OCI-LY7 (cell line): Measurements from ENCODE around the gene RRP12. TPM values are rescaled to one million over a fixed set of nuclear protein-coding genes. Genes with fewer than 3 reads are reported as not detected.

ENCODE experiments used
- BruUV-seq: library from RNA; stranded (reverse); fragments of 400-500 nt; replicated peaks from 2 replicates; lab custom pipeline; 2021; lab: Mats Ljungman, UMichigan
- CTCF ChIA-PET: fragments of 300-600 bp; sonication (Branson Sonifier 250); formaldehyde crosslinking; loops from one replicate; lab custom pipeline; 2022; ENCODE audit warnings: antibody characterized with exemption; ENCODE audit not compliant: unreplicated experiment; lab: Charles Lee
- POLR2A ChIA-PET: fragments of 300-600 bp; sonication (Branson Sonifier 250); formaldehyde crosslinking; loops from one replicate; lab custom pipeline; 2022; ENCODE audit warnings: antibody characterized with exemption; lab: Charles Lee
- DNase-seq: peaks from one replicate; pipeline ENCODE4 v3.0.0-alpha.2; 2015; ENCODE audit warnings: low spot score
- H2AFZ ChIP-seq: fragments of 200-600 bp; sonication (generic), shearing (Covaris generic); 2 replicates; pipeline ENCODE4 v1.6.1; 2014; ENCODE audit warnings: mild to moderate bottlenecking, antibody characterized with exemption, low read length, moderate library complexity
- H3K27ac ChIP-seq: fragments of 200-600 bp; sonication (generic); 2 replicates; pipeline ENCODE4 v1.5.1; 2014; ENCODE audit warnings: mixed run types, low read depth, mild to moderate bottlenecking, moderate library complexity, low read length, inconsistent platforms; ENCODE audit not compliant: poor library complexity, severe bottlenecking
- H3K36me3 ChIP-seq: fragments of 200-600 bp; sonication (generic); 2 replicates; pipeline ENCODE4 v1.6.1; 2014; ENCODE audit warnings: mild to moderate bottlenecking, antibody characterized with exemption, low read length, moderate library complexity, mixed read lengths; ENCODE audit not compliant: insufficient read depth
- H3K4me1 ChIP-seq: fragments of 200-600 bp; sonication (generic); 2 replicates; pipeline ENCODE4 v1.5.1; 2014; ENCODE audit warnings: mild to moderate bottlenecking, low read length; ENCODE audit not compliant: insufficient read depth, poor library complexity, severe bottlenecking
- H3K4me2 ChIP-seq: fragments of 200-600 bp; sonication (generic); 2 replicates; pipeline ENCODE4 v1.6.1; 2014; ENCODE audit warnings: mild to moderate bottlenecking, low read length
- H3K4me3 ChIP-seq: fragments of 200-600 bp; sonication (generic); 2 replicates; pipeline ENCODE4 v1.5.1; 2014; ENCODE audit warnings: mild to moderate bottlenecking, low read depth, low read length; ENCODE audit not compliant: poor library complexity, severe bottlenecking
- H3K79me2 ChIP-seq: fragments of 200-600 bp; sonication (generic); 2 replicates; pipeline ENCODE4 v1.6.1; 2016; ENCODE audit warnings: low read depth, mild to moderate bottlenecking, low read length, moderate library complexity, mixed read lengths; ENCODE audit not compliant: insufficient read depth
- H3K9me2 ChIP-seq: fragments of 200-600 bp; sonication (generic); 2 replicates; pipeline ENCODE4 v1.6.1; 2016; ENCODE audit warnings: mild to moderate bottlenecking, low read length, mixed read lengths; ENCODE audit not compliant: insufficient read depth
- H3K9me3 ChIP-seq: fragments of 200-600 bp; sonication (generic); 2 replicates; pipeline ENCODE4 v1.6.1; 2014; ENCODE audit warnings: mild to moderate bottlenecking, mixed run types, low read length, mixed read lengths
- H4K20me1 ChIP-seq: fragments of 200-600 bp; sonication (generic); 2 replicates; pipeline ENCODE4 v1.6.1; 2014; ENCODE audit warnings: mild to moderate bottlenecking, antibody characterized with exemption, low read length, moderate library complexity, mixed read lengths; ENCODE audit not compliant: insufficient read depth
- EZH2phosphoT487 ChIP-seq: fragments of 200-600 bp; sonication (generic); IDR thresholded peaks from 2 replicates; pipeline ENCODE4 v1.6.1; 2018; ENCODE audit warnings: low read depth, borderline replicate concordance, mild to moderate bottlenecking, mixed run types, antibody characterized with exemption, low read length, moderate library complexity, mixed read lengths
- intact Hi-C: fragments of 100-400 bp; cut with micrococcal nuclease; formaldehyde crosslinking; loops from one replicate; pipeline ENCODE4 v1.10.0; 2022; ENCODE audit not compliant: unreplicated experiment
- total RNA-seq, 2 experiments: library from RNA; depleted of rRNA in 1 of 2; stranded (reverse); fragments of >200 nt in 1 of 2; shearing (Covaris generic) in 1 of 2; gene quantifications; 2 replicates each; pipeline ENCODE4 v1.2.3, GENCODE V29; 2014 to 2022
- TF ChIP-seq, protein P1 (sequence below): fragments of 200-600 bp; sonication (generic); conservative IDR thresholded peaks from 2 replicates; pipeline ENCODE4 v1.5.1; 2014; ENCODE audit warnings: mild to moderate bottlenecking, antibody characterized with exemption, low read length, moderate library complexity, mixed read lengths

The RRP12 gene
- total RNA-seq, 2 experiments from 2014 or later, result 32.1 to 39.3 TPM

DNA sequence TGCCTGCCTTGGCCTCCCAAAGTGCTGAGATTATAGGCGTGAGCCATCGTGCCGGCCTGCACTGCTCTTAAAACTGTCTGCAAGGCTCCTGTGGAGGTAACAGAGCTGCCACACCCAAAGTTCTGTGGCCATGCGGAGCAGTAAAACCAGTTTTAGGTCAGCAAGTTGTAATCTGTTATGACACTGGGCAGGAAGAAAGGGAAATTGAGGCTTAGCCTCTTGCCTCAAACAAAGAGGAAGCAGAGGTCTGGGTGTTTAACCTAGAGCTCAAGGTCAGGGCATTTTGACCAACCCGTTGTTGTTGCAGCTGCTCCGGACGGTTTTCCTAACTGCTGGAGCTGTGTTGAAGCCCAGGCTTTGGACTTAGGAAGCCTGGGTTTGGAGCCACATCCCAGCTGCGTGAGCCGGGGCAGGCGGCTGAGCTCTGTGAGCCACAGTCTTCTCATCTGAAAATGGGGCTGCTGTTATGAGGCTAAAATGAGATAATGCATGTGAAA, 7.4 kb upstream of the RRP12 start:
- no peaks in the 10 kb centered on the region for H3K36me3 ChIP-seq
- H2AFZ ChIP-seq, result no peak overlapping the region
- no peak overlapping the region for H3K27ac ChIP-seq
- intact Hi-C loops, result no loop called here
- H3K9me3 ChIP-seq, result no peaks in the 10 kb centered on the region
- BruUV-seq, result no TSS peak
- no peak overlapping the region for H3K4me3 ChIP-seq
- peaks cover 19% of the 10 kb centered on the region for H3K4me1 ChIP-seq
- H3K79me2 ChIP-seq, result no peaks in the 10 kb centered on the region
- no peaks in the 10 kb centered on the region for H4K20me1 ChIP-seq
- no peak overlapping the region for H3K4me2 ChIP-seq
- DNase-seq, result no peak
- H3K9me2 ChIP-seq, result no peaks in the 10 kb centered on the region
- ChIA-PET POLR2A (interaction anchor here (0.6 to 1.4 kb wide), 3 partner anchors 20 to 539 kb away, joined by 3 to 8 read pairs (median 5); no protein-coding TSS in a partner anchor), CTCF (interaction anchor here (0.7 kb wide), 1 partner anchor 53 kb away, joined by 4 read pairs; no protein-coding TSS in a partner anchor)
- TF ChIP-seq, protein P1, sequence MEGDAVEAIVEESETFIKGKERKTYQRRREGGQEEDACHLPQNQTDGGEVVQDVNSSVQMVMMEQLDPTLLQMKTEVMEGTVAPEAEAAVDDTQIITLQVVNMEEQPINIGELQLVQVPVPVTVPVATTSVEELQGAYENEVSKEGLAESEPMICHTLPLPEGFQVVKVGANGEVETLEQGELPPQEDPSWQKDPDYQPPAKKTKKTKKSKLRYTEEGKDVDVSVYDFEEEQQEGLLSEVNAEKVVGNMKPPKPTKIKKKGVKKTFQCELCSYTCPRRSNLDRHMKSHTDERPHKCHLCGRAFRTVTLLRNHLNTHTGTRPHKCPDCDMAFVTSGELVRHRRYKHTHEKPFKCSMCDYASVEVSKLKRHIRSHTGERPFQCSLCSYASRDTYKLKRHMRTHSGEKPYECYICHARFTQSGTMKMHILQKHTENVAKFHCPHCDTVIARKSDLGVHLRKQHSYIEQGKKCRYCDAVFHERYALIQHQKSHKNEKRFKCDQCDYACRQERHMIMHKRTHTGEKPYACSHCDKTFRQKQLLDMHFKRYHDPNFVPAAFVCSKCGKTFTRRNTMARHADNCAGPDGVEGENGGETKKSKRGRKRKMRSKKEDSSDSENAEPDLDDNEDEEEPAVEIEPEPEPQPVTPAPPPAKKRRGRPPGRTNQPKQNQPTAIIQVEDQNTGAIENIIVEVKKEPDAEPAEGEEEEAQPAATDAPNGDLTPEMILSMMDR, result no peak
- TF ChIP-seq EZH2phosphoT487, result no peak

DNA sequence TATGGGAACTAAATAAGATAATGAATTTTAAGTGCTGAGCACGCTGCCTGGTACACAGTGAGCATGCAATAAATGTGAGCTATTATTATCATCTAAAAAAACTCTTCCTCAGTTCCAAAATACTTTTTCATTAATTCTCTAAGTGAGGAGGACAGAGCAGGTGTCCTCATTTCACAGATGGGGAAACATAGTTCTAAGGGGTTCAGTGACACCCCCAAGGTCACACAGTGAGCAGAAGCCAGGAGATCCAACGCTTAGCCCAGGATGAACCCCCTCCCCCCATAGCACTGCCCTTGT, 6.8 kb upstream of the RRP12 start:
- no peaks in the 10 kb centered on the region for H3K9me2 ChIP-seq
- H3K4me1 ChIP-seq, result peaks cover 19% of the 10 kb centered on the region
- BruUV-seq, result no TSS peak
- ChIA-PET POLR2A (interaction anchor here (0.6 kb wide), 1 partner anchor 539 kb away, joined by 3 read pairs; no protein-coding TSS in a partner anchor), CTCF (interaction anchor here (0.6 to 0.7 kb wide), 3 partner anchors 11 to 170 kb away, joined by 3 to 4 read pairs (median 3); no protein-coding TSS in a partner anchor)
- no peak overlapping the region for H3K27ac ChIP-seq
- no peak for DNase-seq
- no peak for TF ChIP-seq EZH2phosphoT487
- TF ChIP-seq, protein P1, result no peak
- peak overlapping the region; percentile 91; the same call in 1 of the 2 replicates for H2AFZ ChIP-seq
- H3K36me3 ChIP-seq, result no peaks in the 10 kb centered on the region
- H4K20me1 ChIP-seq, result no peaks in the 10 kb centered on the region
- no peak overlapping the region for H3K4me2 ChIP-seq
- H3K9me3 ChIP-seq, result no peaks in the 10 kb centered on the region
- H3K79me2 ChIP-seq, result no peaks in the 10 kb centered on the region
- intact Hi-C loops, result loop anchor here (1.0 to 2.0 kb wide), 4 partner anchors 19 to 205 kb away; partner anchors contain the start of genes EXOSC1 and ZDHHC16
- H3K4me3 ChIP-seq, result no peak overlapping the region
